HG02678 (cell line): ENCODE measurements around the gene SLC25A10.
"Not testable (repeated sequence)": the region's sequence is repeated elsewhere in the genome, so short reads cannot be mapped to it uniquely, and the experiment has no call there.

ENCODE experiments used
- ATAC-seq: cut with Tn5 transposase; IDR thresholded peaks from one replicate; pipeline ENCODE4 v1.9.1; 2021; ENCODE audit warnings: mild to moderate bottlenecking, moderate library complexity; ENCODE audit not compliant: unreplicated experiment

Gene SLC25A10

DNA sequence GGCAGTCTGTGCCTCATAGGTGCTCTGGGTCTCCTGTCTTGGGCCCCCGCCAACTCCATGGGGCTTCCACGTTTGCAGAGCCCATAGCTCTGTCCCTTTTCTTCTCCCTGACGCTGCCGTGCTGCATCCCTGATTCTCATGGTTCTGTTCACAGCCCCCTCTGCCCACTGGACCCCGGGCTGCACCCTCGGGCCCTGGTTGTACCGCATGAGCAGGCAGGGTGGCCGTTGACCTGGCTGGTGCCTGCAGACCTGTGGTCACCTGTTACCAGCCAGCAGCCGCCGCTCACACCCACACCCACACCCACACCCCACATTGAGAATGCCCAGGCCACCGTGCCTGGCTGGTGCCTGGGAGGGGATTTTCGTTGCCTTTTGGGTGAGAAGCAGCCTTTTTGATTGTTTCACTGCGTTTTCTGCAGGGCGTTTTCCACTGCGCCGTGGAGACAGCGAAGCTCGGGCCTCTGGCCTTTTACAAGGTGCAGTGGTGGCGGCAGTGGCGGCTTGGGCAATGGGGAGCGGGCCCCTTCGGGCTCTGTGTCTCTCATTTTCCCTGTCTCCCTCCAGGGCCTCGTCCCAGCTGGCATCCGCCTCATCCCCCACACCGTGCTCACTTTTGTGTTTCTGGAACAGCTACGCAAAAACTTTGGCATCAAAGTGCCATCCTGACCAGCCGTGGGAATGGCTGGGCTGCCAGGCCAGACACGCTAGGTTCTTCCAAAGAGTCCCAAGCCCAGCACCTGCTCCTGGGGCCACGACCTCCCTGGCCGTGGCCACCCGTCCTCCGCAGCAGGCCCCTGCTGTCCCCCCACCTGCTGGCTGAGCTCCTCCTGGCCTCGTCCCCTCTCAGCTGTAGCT lies 7.6 kb downstream of the SLC25A10 start:
- no peak for ATAC-seq

DNA sequence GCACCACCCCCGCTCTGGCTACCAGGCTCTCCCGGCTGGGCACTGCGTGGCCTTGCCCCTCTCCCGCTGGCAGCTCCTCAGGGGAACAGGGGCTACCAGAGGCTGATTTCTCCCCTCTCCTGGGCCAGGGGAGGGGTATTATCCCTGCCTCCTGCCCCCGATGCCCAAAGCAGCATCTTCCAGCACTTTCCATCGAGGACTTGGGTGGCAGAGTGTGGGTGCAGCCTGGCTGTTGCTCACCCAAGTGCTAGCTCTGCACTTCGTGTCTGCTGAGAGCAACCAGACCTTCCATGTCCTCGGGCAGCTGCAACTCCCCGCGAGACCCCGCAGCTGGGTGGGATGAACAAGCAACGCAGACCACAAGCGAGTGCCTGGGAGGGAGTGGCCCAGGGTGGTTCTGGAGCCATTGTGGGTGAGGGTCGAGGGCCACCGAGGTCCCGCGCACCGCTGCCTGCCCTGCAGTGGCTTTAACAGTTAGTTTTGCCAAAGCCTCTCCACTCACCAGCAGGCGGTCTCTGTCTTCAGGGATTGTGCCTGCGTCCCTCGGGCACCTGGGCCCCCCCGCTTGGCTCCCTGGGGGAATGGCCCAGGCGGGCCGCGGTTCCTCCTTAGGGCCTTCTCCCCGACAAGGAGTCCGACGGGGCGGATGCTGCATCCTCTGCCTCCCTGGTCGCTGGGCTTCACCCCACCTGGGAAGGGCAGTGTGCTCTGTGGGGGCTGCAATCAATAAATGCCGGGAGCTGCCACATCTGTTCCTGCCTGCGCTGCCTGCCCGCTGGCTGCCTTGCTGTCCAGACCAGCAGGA lies 8.4 kb downstream of the SLC25A10 start:
- no peak for ATAC-seq

DNA sequence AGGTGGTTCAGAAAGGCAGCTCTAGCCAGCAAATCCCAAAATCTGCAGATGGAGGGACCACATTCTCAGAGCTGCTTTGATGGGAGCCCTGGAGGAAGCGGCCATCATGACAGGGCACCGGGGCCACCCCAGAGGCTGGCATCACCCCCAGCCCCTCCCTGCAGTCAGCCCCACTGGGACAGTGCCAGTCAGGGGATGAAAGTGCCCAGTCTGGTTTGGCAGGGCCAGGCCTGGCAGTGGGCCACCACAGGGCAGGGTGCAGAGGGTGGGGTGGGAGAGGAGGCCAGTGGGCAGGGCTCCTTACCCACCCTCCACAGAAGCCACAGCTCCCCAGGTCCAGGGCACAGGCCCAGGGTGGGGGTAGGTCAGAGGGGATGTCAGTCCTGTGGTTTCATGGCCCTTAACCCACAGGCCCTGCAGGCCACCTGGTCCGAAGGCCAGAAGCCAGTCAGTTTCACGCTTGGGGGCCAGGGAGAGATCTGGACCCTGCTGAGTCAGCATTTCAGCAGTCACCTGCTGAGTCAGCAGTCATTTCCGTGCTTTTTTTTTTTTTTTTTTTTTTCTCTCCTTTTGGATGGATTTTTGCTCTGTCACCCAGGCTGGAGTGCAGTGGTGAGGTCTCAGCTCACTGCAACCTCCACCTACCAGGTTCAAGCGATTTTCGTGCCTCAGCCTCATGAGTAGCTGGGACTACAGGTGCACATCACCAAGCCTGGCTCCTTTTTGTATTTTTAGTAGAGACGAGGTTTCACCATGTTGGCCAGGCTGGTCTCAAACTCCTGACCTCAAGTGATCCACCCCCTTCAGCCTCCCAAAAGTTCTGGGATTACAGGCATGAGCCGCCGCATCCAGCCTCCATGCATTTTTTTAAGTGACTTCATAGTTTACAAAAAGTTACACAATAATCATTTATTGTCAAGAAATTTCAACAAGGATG lies 10.4 kb downstream of the SLC25A10 start:
- ATAC-seq: no peak

DNA sequence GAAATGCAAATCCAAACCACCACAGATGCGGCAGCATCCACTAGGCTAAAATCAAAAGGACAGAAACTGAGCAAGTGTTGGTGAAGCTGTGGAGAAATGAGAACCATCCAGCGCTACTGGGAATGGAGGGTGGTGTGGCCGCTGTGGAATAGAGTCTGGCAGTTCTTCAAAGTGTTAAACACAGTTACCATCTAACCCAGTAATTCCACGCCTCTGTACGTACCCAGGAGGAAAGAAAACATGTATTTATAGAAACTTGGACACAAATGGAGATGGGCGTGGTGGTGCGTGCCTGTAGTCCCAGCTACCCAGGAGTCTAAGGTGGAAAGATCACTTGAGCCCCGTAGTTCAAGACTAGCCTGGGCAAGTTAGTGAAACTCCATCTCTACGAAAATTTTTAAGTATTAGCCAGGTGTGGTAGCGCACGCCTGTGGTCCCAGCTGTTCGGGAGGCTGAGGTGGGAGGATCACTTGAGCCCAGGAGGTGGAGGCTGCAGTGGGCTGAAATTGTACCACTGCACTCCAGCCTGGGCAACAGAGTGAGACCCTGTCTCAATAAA lies 11.6 kb downstream of the SLC25A10 start:
- ATAC-seq: no peak

DNA sequence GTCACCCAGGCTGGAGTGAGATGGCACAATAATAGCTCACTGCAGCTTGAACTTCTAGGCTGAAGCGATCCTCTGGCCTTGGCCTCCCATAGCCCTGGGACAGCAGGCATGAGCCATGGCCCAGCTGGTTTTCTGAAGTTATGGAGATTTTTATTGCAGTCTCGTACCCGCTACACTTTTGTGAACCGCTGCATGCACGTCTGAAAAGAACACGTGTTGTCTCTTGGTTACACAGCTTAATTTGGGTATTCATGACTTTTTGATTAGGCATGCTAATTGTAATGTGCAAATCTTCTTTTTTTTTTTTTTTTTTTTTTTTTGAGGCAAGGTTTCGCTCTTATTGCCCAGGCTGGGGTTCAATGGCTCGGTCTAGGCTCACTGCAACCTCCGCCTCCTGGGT lies 13.4 kb downstream of the SLC25A10 start:
- ATAC-seq: no peak

DNA sequence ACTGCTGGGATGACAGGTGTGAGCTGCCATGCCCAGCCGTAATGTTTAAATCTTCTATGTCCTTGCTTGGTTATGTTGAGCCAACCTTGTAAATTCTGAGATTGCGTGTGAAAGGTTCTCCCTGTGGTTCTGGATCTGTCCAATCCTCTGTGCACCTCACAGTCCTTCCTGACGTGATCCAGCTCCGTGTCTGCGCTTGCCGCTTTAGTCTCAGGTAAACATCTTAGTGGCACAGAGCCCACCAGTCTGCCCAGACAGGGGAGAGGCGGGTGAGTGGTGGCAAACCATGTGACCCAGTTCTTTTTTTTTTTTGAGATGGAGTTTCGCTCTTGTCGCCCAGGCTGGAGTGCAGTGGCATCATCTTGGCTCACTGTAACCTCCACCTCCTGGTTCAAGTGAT lies 13.9 kb downstream of the SLC25A10 start:
- no peak for ATAC-seq

DNA sequence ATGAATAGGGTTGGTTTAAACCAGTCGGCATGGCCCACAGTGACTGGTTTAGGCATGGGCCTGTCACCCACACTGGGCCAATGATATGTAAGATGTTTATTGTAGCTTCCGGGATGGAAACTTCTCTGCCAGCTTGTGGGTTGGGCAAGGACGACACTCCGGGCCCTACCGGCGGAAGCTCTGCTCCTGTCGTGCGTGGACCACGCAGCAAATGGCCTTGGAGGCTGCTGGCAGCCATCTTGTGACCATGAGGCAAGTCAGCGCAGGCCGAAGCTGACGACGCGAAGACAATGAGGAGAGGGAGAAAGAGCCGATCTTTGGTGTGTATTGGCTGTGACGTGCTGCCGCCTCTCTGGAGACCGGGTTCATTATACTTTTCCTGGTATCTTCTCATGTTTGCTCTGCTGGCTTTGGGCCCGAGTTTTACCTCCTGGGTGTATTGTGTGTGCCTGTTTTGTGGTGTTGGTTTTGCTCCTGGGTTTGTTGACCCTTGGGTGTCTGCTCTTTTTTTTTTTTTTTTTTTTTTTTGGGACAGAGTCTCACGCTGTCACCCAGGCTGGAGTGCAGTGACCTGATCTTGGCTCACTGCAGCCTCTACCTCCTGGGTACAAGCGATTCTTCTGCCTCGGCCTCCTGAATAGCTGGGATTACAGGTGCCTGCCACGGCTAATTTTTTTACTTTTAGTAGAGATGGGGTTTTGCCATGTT lies 15.4 kb downstream of the SLC25A10 start:
- ATAC-seq: no peak

DNA sequence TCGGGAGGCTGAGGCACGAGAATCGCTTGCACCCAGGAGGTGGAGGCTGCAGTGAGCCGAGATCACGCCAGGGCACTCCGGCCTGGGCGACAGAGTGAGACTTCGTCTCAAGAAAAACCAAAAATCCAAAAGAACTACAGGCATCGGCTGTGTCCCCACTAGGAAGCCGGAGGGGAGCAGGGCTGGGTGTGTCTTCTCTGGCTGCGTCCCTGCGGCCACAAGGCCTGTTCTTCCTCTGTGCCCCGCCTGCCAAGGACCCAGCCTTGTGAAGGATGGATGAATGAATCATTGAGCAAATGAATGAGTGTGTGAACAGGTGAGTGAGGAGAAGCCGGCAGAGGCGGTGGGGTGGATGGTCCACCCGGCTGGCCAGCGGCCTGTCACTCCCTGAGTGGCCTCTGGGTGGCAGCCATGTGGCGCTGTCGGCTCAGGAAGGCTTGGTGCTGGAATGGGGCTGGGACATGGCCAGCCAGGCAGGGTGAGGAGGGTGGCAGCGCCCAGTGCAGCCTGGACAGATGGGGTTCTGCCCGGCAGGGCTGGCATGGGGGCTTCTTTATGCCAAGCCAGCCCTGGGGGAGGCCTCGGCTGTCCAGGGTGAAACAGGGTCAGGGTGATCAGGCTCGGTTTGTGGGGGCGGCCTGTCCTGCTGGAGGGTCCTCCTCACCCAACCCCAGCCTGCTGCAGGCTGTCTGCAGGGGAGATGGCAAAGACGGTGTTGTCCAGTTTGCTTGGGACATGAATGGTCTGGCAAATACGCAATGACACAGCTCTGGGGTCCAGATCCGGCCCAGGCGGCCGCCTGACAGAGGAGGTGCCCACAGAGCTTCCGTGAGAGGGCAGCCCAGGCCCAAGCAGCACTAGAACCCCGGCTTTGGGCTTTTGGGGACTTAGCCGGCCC lies 21.7 kb downstream of the SLC25A10 start:
- no peak for ATAC-seq

DNA sequence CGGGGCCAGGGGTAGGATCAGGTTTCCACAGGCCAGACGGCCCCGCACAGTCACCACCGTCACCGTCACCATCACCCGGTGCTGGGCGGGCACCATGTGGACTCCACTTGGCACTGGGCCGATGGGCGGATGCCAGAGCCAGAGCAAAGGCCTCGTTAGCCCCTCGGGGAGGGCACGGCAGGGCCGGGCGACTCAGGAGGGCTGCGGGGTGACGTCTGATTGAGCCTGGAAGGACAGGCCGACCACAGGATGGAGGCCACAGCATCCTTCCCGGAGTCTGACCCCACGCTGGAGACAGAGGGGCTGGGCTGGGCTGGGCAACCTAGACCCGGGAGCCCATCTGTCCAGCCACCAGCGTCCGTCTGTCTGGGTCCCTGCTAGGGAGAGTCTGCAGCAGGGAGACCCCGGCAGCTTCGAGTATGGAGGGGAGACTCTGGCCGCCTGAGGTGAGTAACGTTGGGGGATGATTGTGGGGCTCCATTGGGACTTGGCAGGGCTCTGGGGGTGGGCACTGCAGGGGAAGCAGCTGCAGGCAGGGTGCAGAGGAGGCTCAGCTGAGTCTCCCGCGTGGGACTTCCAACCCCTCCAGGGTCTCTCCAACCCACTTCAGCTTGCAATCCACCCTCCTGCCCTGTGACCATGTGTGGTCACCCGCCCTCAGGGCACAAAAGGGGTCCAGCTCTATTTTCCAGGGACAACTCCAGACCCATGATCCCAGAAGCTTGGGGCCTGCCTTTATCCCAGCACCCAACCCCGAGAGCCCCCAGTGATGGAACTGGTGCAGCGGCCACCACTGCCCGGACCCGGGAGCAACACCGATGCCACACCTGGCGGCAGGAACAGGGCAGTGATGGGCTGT lies 22.6 kb downstream of the SLC25A10 start:
- no peak for ATAC-seq

DNA sequence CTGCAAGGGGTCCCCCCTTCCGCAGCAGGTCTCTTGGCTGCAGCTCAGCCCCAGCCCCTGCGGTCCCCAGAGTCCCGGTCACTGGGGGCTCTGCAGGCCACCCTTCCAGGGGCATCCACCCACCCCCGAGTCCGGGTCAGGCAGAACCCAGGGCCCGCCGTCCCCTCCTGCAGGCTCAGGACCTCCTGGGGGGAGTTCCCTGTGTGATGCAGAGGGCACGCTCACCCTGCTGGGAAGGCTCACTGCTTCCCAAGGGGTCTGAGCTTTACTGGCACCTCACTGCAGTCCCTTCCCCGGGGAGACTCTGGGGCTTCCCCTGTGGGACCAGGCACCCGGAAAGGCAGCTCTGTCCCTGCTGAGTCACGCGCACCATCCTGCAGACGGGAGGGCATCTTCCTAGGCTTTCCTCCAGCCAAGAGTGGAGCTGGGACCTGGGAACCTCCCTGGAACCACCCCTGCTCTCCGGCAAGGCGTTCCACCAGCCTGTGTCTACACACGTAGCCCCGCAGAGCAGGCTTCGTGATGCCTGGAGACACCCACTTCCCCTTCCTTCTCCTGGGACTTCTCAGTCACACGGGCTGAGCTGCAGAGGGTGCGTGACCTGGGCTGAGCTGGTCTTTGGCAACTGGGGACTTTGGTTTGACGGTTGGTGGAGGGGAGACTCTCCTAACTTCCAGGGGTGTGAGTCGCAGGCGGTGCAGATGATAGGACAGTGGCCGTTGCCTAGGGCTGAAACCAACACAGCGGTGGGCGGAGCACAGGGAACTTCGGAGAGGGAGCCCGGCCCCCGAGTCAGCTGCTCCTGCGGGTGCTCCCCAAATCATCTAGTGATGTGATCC lies 23.4 kb downstream of the SLC25A10 start:
- no peak for ATAC-seq

DNA sequence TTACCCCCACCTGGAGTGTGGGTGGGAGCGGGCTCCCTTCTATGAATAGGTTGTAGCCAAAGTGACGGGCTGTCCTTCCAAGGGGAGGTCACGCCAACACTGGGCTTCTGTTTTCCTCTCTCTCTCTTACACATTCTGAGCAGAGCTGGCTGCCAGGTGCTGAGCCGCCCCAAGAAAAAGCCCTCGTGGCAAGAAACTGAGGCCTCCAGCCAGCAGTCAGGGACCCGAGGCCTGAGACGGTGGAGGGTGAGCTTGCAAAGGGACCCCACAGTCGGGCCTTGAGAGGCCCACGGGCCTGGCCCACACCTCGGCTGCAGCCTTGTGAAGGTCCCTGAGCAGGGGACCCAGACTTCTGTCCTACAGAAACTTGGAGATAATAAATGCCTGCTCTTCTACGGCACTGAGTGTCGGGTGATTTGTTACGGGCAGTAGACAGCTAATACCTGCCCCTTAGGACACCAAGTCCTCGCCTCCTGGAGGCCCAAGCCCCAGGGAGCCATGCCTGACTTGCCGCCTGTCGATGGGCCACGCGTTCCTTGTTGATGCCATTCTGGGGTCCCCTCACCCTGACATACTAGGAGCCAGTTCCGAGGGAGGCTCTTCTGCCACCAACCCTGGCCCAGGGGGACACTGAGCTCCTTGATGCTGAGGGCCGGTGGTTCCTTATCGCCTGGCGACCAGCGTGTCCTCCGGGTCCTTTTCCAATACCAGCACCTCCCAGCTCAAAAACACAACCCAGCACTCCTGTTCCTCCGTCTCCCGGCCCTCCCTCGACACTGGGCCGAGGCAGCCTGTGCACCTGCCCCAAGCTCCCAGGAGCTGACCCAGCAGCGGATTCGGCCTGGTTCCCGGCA lies 26.1 kb downstream of the SLC25A10 start:
- no peak for ATAC-seq

DNA sequence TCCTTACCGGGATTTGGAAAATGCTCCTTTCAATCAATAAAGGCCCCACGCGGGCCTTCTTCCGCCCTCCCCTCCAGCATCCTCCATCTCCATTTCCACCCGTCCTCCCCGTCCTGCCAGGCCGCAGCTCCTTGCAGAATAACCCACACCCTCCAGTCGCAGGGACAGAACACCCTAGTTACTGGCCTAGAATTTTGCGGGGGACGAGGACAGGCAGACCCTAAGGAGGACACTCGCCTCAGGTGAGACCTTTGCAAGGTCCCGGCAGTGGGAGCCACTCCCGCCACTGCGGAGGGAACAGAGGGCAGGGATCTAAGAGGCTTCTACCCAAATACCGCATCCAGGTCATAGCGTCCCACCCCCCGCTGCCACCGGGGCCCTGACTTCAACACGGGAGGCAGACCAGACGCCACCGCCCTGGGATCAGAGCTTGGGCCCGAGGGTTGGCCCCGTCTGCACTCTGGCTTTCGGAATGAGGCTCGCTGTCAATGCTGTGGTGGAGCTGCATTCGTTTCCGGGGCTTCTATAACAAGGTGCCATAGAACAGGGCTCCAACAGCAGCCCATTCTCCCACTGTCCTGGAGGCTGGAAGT lies 26.8 kb downstream of the SLC25A10 start:
- no peak for ATAC-seq

DNA sequence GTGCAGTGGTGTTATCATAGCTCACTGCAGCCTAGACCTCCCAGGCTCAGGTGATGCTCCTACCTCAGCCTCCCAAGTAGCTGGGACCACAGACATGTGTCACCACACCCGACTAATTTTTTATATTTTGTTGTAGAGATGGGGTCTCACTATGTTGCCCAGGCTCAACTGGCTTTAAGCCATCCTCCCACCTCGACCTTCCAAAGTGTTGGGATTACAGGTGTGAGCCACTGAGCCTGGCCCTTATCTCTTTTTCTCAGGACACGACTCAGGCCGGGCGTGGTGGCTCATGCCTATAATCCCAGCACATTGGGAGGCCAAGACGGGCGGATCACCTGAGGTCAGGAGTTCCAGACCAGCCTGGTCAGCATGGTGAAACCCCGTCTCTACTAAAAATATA lies 27.5 kb downstream of the SLC25A10 start:
- ATAC-seq: not testable (repeated sequence)

DNA sequence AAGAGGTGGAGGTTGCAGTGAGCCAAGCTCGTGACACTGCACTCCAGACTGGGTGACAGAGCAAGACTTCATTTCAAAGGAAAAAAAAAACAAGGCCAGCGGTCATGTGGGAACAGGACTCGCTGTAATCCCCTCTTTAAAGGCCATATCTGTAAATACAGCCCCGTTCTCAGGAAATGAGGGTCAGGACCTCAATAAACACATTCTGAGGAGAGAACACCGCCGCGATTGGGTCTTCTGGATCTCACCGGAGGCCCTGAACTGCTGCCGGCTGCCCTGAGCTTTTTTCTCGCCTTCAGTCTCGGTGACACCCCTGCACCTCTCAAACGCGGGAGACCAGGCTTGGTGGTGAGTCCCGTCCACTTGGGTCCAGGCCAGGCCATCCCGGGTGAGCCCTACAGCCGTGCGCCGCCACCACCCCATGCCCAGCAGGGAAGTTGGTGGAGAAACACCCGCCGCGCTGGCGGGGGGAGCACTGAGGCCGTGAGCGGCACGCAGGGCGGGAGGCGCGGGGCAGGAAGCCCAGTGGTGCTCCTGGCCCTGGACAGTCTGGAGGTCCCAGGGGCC lies 28.4 kb downstream of the SLC25A10 start:
- no peak for ATAC-seq

DNA sequence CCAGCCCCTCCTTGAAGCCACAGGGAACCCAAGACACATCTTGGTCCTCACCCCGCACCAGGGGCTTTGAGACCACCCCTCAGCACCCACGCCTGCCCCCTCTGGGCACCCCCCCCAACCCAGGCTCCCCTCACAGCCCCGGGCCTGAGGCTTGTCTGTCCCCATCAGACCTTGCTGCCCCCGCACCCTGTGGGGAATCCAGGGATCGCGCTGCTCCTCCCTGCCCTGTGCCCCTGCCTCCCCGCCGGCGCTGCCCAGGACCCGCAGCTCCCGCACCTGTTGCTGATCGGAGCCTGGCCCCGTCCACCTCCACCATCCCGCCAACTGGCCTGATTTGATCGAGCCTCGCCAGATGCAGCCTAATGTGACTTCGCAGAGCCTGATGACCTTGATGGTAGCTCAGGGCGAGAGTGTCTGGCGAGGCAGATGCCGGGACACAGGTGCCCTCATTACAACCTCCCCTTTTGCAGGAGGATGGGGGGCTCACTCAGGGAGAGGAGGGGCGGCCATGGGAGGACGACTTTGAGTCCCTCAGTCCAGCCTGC lies 29.0 kb downstream of the SLC25A10 start:
- ATAC-seq: no peak
